ENCODE data around the gene FAM151A.

DNA sequence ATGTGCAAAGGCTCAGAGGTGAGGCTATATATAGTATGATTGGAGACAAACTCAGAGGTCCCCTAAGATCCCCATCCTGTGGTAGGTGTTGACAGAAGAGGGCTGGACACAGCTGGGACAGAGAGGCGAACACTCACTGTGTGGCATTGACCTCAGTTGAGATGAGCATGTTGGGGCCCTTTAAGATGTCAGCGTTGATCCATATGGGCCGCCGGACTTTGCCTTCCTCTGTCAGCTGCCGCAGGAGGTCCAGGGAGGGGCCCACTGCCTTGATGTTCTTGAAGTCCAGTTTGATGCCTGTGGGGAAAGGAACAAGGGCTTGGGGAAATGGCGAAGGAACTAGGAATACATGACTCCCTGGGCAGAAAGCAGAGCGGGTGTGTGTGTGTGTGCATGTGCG is 8.8 kb downstream of the FAM151A start:
- TF ChIP-seq, protein P1, sequence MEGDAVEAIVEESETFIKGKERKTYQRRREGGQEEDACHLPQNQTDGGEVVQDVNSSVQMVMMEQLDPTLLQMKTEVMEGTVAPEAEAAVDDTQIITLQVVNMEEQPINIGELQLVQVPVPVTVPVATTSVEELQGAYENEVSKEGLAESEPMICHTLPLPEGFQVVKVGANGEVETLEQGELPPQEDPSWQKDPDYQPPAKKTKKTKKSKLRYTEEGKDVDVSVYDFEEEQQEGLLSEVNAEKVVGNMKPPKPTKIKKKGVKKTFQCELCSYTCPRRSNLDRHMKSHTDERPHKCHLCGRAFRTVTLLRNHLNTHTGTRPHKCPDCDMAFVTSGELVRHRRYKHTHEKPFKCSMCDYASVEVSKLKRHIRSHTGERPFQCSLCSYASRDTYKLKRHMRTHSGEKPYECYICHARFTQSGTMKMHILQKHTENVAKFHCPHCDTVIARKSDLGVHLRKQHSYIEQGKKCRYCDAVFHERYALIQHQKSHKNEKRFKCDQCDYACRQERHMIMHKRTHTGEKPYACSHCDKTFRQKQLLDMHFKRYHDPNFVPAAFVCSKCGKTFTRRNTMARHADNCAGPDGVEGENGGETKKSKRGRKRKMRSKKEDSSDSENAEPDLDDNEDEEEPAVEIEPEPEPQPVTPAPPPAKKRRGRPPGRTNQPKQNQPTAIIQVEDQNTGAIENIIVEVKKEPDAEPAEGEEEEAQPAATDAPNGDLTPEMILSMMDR (IDR thresholded peaks at IDR 0.05; ENCODE audit: poor library complexity): no peak
- no peak for TF ChIP-seq EZH2phosphoT487 (IDR thresholded peaks at IDR 0.05; ENCODE audit: low read depth, severe bottlenecking, unreplicated experiment)
- no peak for TF ChIP-seq EZH2 (IDR thresholded peaks at IDR 0.05; ENCODE audit: borderline replicate concordance)
